SK-N-SH (cell line): ENCODE data around the gene GPD2.

Experiments
- EP300 ChIP-seq, 2 experiments: IDR thresholded peaks; 2 replicates each; pipeline versions ENCODE4 v1.4.0 to v1.6.1; 2012; ENCODE audit warnings: borderline replicate concordance in 1 of 2, low read depth in 1 of 2, low read length in 1 of 2
- RCOR1 ChIP-seq: fragments of 150-350 bp; IDR thresholded peaks from 2 replicates; pipeline ENCODE4 v1.6.1; 2017; ENCODE audit warnings: antibody characterized with exemption, low read length
- RFX5 ChIP-seq: IDR thresholded peaks from 2 replicates; pipeline ENCODE4 v1.6.1; 2012; ENCODE audit warnings: mild to moderate bottlenecking, improper control_type of control experiment, low read length

DNA sequence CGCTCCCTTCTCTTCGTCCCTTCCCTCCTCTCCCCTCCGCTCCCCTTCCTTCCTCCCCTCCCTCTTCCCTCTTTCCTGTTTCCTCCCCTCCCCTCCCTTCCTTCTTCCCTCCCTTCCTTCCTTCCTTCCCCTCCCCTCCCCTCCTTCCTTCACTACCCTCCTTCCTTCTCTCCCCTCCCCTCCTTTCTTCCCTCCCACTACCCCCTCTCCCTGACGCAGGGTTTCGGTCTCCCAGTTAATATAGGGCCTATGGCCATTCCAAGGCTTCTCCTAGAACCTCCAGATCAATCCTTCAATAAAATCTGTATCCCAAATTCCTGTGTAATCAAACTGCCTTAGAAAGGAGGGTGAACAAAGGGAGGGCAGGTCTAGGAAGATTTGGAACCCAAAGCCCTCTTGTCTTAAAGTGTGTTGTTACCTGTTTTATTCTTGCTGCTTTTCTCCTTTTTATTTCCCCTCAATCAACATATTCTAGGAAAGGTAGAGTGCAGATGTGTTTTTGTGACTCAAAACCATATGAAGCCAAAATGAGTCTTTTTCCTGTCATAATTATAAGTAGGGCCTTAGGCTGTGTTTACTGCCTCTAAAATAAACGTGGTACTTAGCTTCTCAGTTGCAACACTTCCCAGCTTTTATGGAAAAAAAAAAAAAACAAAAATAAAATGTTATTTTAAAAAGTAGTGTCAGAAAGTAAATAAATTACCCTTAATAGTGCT is 53.7 kb downstream of the GPD2 start:
- TF ChIP-seq EP300 (IDR thresholded peaks at IDR 0.05; ENCODE audit: borderline replicate concordance in 1 of 2, low read depth in 1 of 2, low read length in 1 of 2) (no peak), RFX5 (no peak), RCOR1 (no peak)
